ENCODE data around the gene BLM.

BLM gene

GRCh38 chr15:90691982-90692773 is 25.0 kb upstream of the BLM start:
- DNase-seq, result no peak

GRCh38 chr15:90694987-90695386 is 22.2 kb upstream of the BLM start:
- no peak for DNase-seq

GRCh38 chr15:90697175-90697574 is 20.0 kb upstream of the BLM start:
- no peak for DNase-seq

- no peak for DNase-seq
Measured at GRCh38 chr15:90698629-90699028, 18.5 kb upstream of the BLM start.

- DNase-seq, result peak; percentile 67
Measured at GRCh38 chr15:90701048-90701447, 16.1 kb upstream of the BLM start.

- peak; percentile 76 for DNase-seq
Measured at GRCh38 chr15:90701880-90702630, 15.1 kb upstream of the BLM start.

GRCh38 chr15:90703455-90703854 is 13.7 kb upstream of the BLM start:
- no peak for DNase-seq

GRCh38 chr15:90705212-90705611 is 11.9 kb upstream of the BLM start:
- no peak for DNase-seq

GRCh38 chr15:90706394-90707327 is 10.5 kb upstream of the BLM start:
- no peak for DNase-seq

GRCh38 chr15:90707489-90707888 is 9.7 kb upstream of the BLM start:
- no peak for DNase-seq

GRCh38 chr15:90708516-90708915 is 8.6 kb upstream of the BLM start:
- no peak for DNase-seq

GRCh38 chr15:90709278-90709677 is 7.9 kb upstream of the BLM start:
- DNase-seq, result no peak

GRCh38 chr15:90710436-90711027 is 6.6 kb upstream of the BLM start:
- no peak for DNase-seq

GRCh38 chr15:90711418-90711824 is 5.7 kb upstream of the BLM start:
- DNase-seq, result no peak

GRCh38 chr15:90711842-90712241 is 5.3 kb upstream of the BLM start:
- DNase-seq, result peak; percentile 71

- no peak for DNase-seq
Measured at GRCh38 chr15:90713081-90713480, 4.1 kb upstream of the BLM start.

- no peak for DNase-seq
Measured at GRCh38 chr15:90716317-90716975, 700 bp upstream of the BLM start.

- DNase-seq, result no peak
Measured at GRCh38 chr15:90718232-90718631, 1.1 kb downstream of the BLM start.

GRCh38 chr15:90720131-90720530 is 3.0 kb downstream of the BLM start:
- DNase-seq, result no peak

GRCh38 chr15:90729261-90729660 is 12.1 kb downstream of the BLM start:
- no peak for DNase-seq

- DNase-seq, result no peak
Measured at GRCh38 chr15:90730290-90730689, 13.1 kb downstream of the BLM start.

GRCh38 chr15:90735923-90736322 is 18.8 kb downstream of the BLM start:
- DNase-seq, result no peak

All from inflammatory macrophage treated with lipopolysaccharide for 4 hours (primary cell).